Tibial nerve (tissue), 3 donors: Measurements from ENCODE around the gene OPN3.

Experiments used
- POLR2A ChIP-seq, 2 donors: fragments of 450-650 bp; IDR thresholded peaks; one replicate each; pipeline ENCODE4 v1.6.1; 2017; ENCODE audit warnings: antibody characterized with exemption in 2 of 2, mild to moderate bottlenecking in 2 of 2, moderate library complexity in 2 of 2
- TF ChIP-seq, protein P1 (sequence below), 5 experiments: fragments of 200-600 bp in 3 of 5; fragments of 450-650 bp in 2 of 5; sonication (generic) in 3 of 5; IDR thresholded peaks; one replicate each; pipeline ENCODE4 v1.5.1; 2016 to 2019; ENCODE audit warnings: antibody characterized with exemption in 5 of 5, mild to moderate bottlenecking in 3 of 5, moderate library complexity in 2 of 5

DNA sequence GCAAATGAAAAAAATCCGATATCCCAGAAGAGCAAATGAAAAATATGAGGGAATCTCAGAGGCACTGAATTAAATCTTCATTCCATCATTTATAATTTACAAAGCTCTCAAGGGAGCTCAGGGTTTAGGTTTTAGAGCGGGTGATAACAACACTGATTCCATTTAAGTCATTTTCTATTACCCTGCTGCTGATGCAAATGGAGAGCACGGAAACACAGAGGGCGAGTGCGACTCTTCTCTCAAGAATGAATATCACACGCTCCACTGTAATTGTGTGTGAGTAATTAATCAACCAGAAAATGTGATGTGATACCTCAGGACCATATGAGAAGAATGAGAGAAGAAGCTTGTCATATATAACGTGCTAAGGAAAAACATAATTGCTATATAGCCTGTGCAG is 22.7 kb downstream of the OPN3 start:
- no peak for TF ChIP-seq POLR2A (IDR thresholded peaks at IDR 0.05)
- TF ChIP-seq, protein P1, sequence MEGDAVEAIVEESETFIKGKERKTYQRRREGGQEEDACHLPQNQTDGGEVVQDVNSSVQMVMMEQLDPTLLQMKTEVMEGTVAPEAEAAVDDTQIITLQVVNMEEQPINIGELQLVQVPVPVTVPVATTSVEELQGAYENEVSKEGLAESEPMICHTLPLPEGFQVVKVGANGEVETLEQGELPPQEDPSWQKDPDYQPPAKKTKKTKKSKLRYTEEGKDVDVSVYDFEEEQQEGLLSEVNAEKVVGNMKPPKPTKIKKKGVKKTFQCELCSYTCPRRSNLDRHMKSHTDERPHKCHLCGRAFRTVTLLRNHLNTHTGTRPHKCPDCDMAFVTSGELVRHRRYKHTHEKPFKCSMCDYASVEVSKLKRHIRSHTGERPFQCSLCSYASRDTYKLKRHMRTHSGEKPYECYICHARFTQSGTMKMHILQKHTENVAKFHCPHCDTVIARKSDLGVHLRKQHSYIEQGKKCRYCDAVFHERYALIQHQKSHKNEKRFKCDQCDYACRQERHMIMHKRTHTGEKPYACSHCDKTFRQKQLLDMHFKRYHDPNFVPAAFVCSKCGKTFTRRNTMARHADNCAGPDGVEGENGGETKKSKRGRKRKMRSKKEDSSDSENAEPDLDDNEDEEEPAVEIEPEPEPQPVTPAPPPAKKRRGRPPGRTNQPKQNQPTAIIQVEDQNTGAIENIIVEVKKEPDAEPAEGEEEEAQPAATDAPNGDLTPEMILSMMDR (IDR thresholded peaks at IDR 0.05), result no peak
